BLaER1 (cell line): Measurements from ENCODE around the gene PLEKHM1.
"Not testable (repeated sequence)": the region's sequence is repeated elsewhere in the genome, so short reads cannot be mapped to it uniquely, and the experiment has no call there.

Experiments
- H3K27ac ChIP-seq: shearing (Covaris generic); formaldehyde crosslinking; 2 replicates; pipeline ENCODE4 v1.8.1; 2022
- H3K27me3 ChIP-seq: shearing (Covaris generic); formaldehyde crosslinking; 2 replicates; pipeline ENCODE4 v1.8.1; 2022
- H3K36me3 ChIP-seq: shearing (Covaris generic); formaldehyde crosslinking; 2 replicates; pipeline ENCODE4 v1.8.1; 2022
- H3K4me1 ChIP-seq: shearing (Covaris generic); formaldehyde crosslinking; 2 replicates; pipeline ENCODE4 v1.8.1; 2022
- H3K4me2 ChIP-seq: shearing (Covaris generic); formaldehyde crosslinking; 2 replicates; pipeline ENCODE4 v1.8.1; 2022
- H3K4me3 ChIP-seq: shearing (Covaris generic); formaldehyde crosslinking; 2 replicates; pipeline ENCODE4 v1.8.1; 2022
- H3K9ac ChIP-seq: shearing (Covaris generic); formaldehyde crosslinking; 2 replicates; pipeline ENCODE4 v1.8.1; 2022
- H3K9me3 ChIP-seq: shearing (Covaris generic); formaldehyde crosslinking; 2 replicates; pipeline ENCODE4 v1.8.1; 2022
- H4K20me1 ChIP-seq: shearing (Covaris generic); formaldehyde crosslinking; 2 replicates; pipeline ENCODE4 v1.8.1; 2022

PLEKHM1 gene

GRCh38 chr17:45483591-45484216 lies 6.8 kb downstream of the PLEKHM1 start:
- Histone ChIP-seq H3K4me2 (peak overlapping the region; percentile 61), H3K4me1 (peaks cover 50% of the 10 kb centered on the region), H3K27ac (peak overlapping the region; percentile 38; the same call in 1 of the 2 replicates)

GRCh38 chr17:45483177-45483576 lies 7.3 kb downstream of the PLEKHM1 start:
- Histone ChIP-seq H3K4me2 (peak overlapping the region; percentile 64), H3K4me1 (peaks cover 49% of the 10 kb centered on the region)
- H3K36me3 ChIP-seq, H4K20me1 ChIP-seq, H3K9me3 ChIP-seq, H3K27ac ChIP-seq, H3K27me3 ChIP-seq, H3K9ac ChIP-seq, H3K4me3 ChIP-seq: not testable (repeated sequence)

More at GRCh38 chr17:45483591-45484216, 6.8 kb downstream of the PLEKHM1 start:
- not testable (repeated sequence) for H3K9ac ChIP-seq, H3K27me3 ChIP-seq, H4K20me1 ChIP-seq, H3K9me3 ChIP-seq, H3K4me3 ChIP-seq, H3K36me3 ChIP-seq

- H3K9ac ChIP-seq, H3K4me3 ChIP-seq, H4K20me1 ChIP-seq, H3K27me3 ChIP-seq, H3K9me3 ChIP-seq: not testable (repeated sequence)
- Histone ChIP-seq H3K4me2 (peak overlapping the region; percentile 64; the same call in 1 of the 2 replicates), H3K4me1 (peaks cover 49% of the 10 kb centered on the region), H3K27ac (0 out of 2 replicates have a peak overlapping the region, but pooled peaks have one; percentile 26), H3K36me3 (peaks cover 13% of the 10 kb centered on the region)
Measured at GRCh38 chr17:45482317-45482716, 8.2 kb downstream of the PLEKHM1 start.

GRCh38 chr17:45475436-45475835 lies 15.1 kb downstream of the PLEKHM1 start:
- not testable (repeated sequence) for H4K20me1 ChIP-seq, H3K4me2 ChIP-seq, H3K4me3 ChIP-seq, H3K27me3 ChIP-seq, H3K9me3 ChIP-seq, H3K9ac ChIP-seq, H3K27ac ChIP-seq
- Histone ChIP-seq H3K4me1 (peaks cover 21% of the 10 kb centered on the region), H3K36me3 (peaks cover 44% of the 10 kb centered on the region)

- H4K20me1 ChIP-seq, H3K9me3 ChIP-seq, H3K27me3 ChIP-seq, H3K4me3 ChIP-seq, H3K9ac ChIP-seq, H3K27ac ChIP-seq, H3K4me2 ChIP-seq: not testable (repeated sequence)
- Histone ChIP-seq H3K4me1 (peaks cover 21% of the 10 kb centered on the region), H3K36me3 (peaks cover 53% of the 10 kb centered on the region)
Measured at GRCh38 chr17:45472249-45472648, 18.3 kb downstream of the PLEKHM1 start.

GRCh38 chr17:45469204-45469563 lies 21.3 kb downstream of the PLEKHM1 start:
- Histone ChIP-seq H3K36me3 (peaks cover 34% of the 10 kb centered on the region), H3K4me1 (peaks cover 23% of the 10 kb centered on the region)
- H3K4me3 ChIP-seq, H3K27me3 ChIP-seq, H3K9me3 ChIP-seq, H4K20me1 ChIP-seq, H3K27ac ChIP-seq, H3K9ac ChIP-seq, H3K4me2 ChIP-seq: not testable (repeated sequence)

- not testable (repeated sequence) for H3K9ac ChIP-seq, H3K9me3 ChIP-seq, H3K4me2 ChIP-seq, H3K27ac ChIP-seq, H3K4me3 ChIP-seq, H4K20me1 ChIP-seq, H3K27me3 ChIP-seq
- H3K4me1 ChIP-seq: peaks cover 30% of the 10 kb centered on the region
- H3K36me3 ChIP-seq: peaks cover 34% of the 10 kb centered on the region
Measured at GRCh38 chr17:45468293-45469203, 22.0 kb downstream of the PLEKHM1 start.

- Histone ChIP-seq H3K4me2 (peak overlapping the region; percentile 73), H3K27ac (peak overlapping the region; percentile 87)
- H3K4me3 ChIP-seq: not testable (repeated sequence)
Measured at GRCh38 chr17:45461524-45462327, 28.8 kb downstream of the PLEKHM1 start.

GRCh38 chr17:45460422-45460821 lies 30.1 kb downstream of the PLEKHM1 start:
- not testable (repeated sequence) for H3K4me3 ChIP-seq, H3K9me3 ChIP-seq, H3K36me3 ChIP-seq, H3K27me3 ChIP-seq, H4K20me1 ChIP-seq
- H3K27ac ChIP-seq: peak overlapping the region; percentile 87
- H3K4me1 ChIP-seq: peaks cover 84% of the 10 kb centered on the region
- H3K9ac ChIP-seq: peak overlapping the region; percentile 69; the same call in 1 of the 2 replicates
- peak overlapping the region; percentile 73 for H3K4me2 ChIP-seq

More at GRCh38 chr17:45461524-45462327, 28.8 kb downstream of the PLEKHM1 start:
- H3K4me1 ChIP-seq: peaks cover 70% of the 10 kb centered on the region
- not testable (repeated sequence) for H4K20me1 ChIP-seq, H3K27me3 ChIP-seq, H3K36me3 ChIP-seq, H3K9me3 ChIP-seq
- H3K9ac ChIP-seq: peak overlapping the region; percentile 69; the same call in 1 of the 2 replicates

- Histone ChIP-seq H4K20me1 (peaks cover 12% of the 10 kb centered on the region; the same call in 1 of the 2 replicates), H3K4me2 (peak overlapping the region; percentile 77), H3K4me1 (peaks cover 85% of the 10 kb centered on the region)
- not testable (repeated sequence) for H3K27me3 ChIP-seq, H3K27ac ChIP-seq, H3K4me3 ChIP-seq, H3K9me3 ChIP-seq, H3K36me3 ChIP-seq, H3K9ac ChIP-seq
Measured at GRCh38 chr17:45454341-45454740, 36.2 kb downstream of the PLEKHM1 start.

GRCh38 chr17:45453731-45454130 lies 36.8 kb downstream of the PLEKHM1 start:
- H3K27me3 ChIP-seq, H3K9ac ChIP-seq, H3K9me3 ChIP-seq, H3K36me3 ChIP-seq, H3K4me3 ChIP-seq: not testable (repeated sequence)
- peak overlapping the region; percentile 77 for H3K4me2 ChIP-seq
- 0 out of 2 replicates have a peak overlapping the region, but pooled peaks have one; percentile 30 for H3K27ac ChIP-seq
- H3K4me1 ChIP-seq: peaks cover 85% of the 10 kb centered on the region
- peaks cover 12% of the 10 kb centered on the region; the same call in 1 of the 2 replicates for H4K20me1 ChIP-seq

- H3K9ac ChIP-seq: peak overlapping the region; percentile 53; the same call in 1 of the 2 replicates
- H3K4me3 ChIP-seq: peak overlapping the region; percentile 48
- H3K4me2 ChIP-seq: peak overlapping the region; percentile 77
- H4K20me1 ChIP-seq: peaks cover 12% of the 10 kb centered on the region; the same call in 1 of the 2 replicates
- H3K4me1 ChIP-seq: peaks cover 85% of the 10 kb centered on the region
- not testable (repeated sequence) for H3K36me3 ChIP-seq, H3K27me3 ChIP-seq, H3K9me3 ChIP-seq
- peak overlapping the region; percentile 72 for H3K27ac ChIP-seq
Measured at GRCh38 chr17:45453225-45453534, 37.3 kb downstream of the PLEKHM1 start.

GRCh38 chr17:45452329-45453224 lies 37.9 kb downstream of the PLEKHM1 start:
- not testable (repeated sequence) for H3K9me3 ChIP-seq, H3K27me3 ChIP-seq, H3K36me3 ChIP-seq
- Histone ChIP-seq H3K27ac (peak overlapping the region; percentile 72), H4K20me1 (peaks cover 12% of the 10 kb centered on the region; the same call in 1 of the 2 replicates), H3K4me2 (peak overlapping the region; percentile 77), H3K4me1 (peaks cover 88% of the 10 kb centered on the region), H3K9ac (peak overlapping the region; percentile 53; the same call in 1 of the 2 replicates), H3K4me3 (peak overlapping the region; percentile 48)
